Neutrophil (primary cell): ENCODE measurements around the gene L3MBTL3.

Experiments used
- H3K27ac ChIP-seq: fragments of 200-600 bp; sonication (generic); 2 replicates; pipeline ENCODE4 v1.5.1; 2016; ENCODE audit warnings: mild to moderate bottlenecking, moderate library complexity
- H3K27me3 ChIP-seq: fragments of 200-600 bp; sonication (generic); 2 replicates; pipeline ENCODE4 v1.6.0; 2016; ENCODE audit warnings: mild to moderate bottlenecking
- H3K36me3 ChIP-seq: fragments of 200-600 bp; sonication (generic); 2 replicates; pipeline ENCODE4 v1.5.1; 2017
- H3K4me1 ChIP-seq, 2 experiments: fragments of 200-600 bp in 1 of 2; sonication (generic) in 1 of 2; 1 replicate in 1 of 2; 2 replicates in 1 of 2; pipeline versions ENCODE4 v1.5.1 to v1.6.1; 2013 to 2016; ENCODE audit warnings: low read depth in 1 of 2, low read length in 1 of 2, mild to moderate bottlenecking in 1 of 2, moderate library complexity in 1 of 2; ENCODE audit not compliant: control insufficient read depth in 1 of 2, insufficient read depth in 1 of 2
- H3K4me3 ChIP-seq, 2 experiments: fragments of 200-600 bp in 1 of 2; sonication (generic) in 1 of 2; 1 replicate in 1 of 2; 2 replicates in 1 of 2; pipeline ENCODE4 v1.5.1; 2013 to 2016; ENCODE audit warnings: low read depth in 1 of 2, low read length in 1 of 2, mild to moderate bottlenecking in 1 of 2, moderate library complexity in 1 of 2
- H3K9me3 ChIP-seq: fragments of 200-600 bp; sonication (generic); 2 replicates; pipeline ENCODE4 v1.5.1; 2016
- CTCF ChIP-seq: fragments of 200-600 bp; sonication (generic); IDR thresholded peaks from 2 replicates; pipeline ENCODE4 v1.5.1; 2016; ENCODE audit warnings: antibody characterized with exemption

Gene L3MBTL3

GRCh38 chr6:130018292-130018743 lies at the start of gene L3MBTL3:
Gene L3MBTL3, plus strand, starts transcription at chr6:130018581. Its CDS starts 24,119 bp downstream, at chr6:130042700.
- H3K4me3 ChIP-seq: peak within 1 kb of the TSS; percentile 79 to 99

GRCh38 chr6:129969064-129969463 lies 49.3 kb upstream of the L3MBTL3 start:
- Histone ChIP-seq H3K4me1 (no peaks in the 10 kb centered on the region), H3K4me3 (no peak overlapping the region), H3K36me3 (no peaks in the 10 kb centered on the region), H3K9me3 (no peaks in the 10 kb centered on the region), H3K27ac (no peak overlapping the region), H3K27me3 (no peaks in the 10 kb centered on the region)
- TF ChIP-seq CTCF: no peak

More at GRCh38 chr6:130018292-130018743, at the start of gene L3MBTL3:
- H3K27ac ChIP-seq: peak within 1 kb of the TSS; percentile 84
- H3K27me3 ChIP-seq: no peaks in the 10 kb centered on the region
- H3K9me3 ChIP-seq: no peaks in the 10 kb centered on the region
- no peaks in the 10 kb centered on the region for H3K36me3 ChIP-seq
- no peak for TF ChIP-seq CTCF
- H3K4me1 ChIP-seq: peaks cover 6 to 11% of the 10 kb centered on the region in 2 experiments

- Histone ChIP-seq H3K9me3 (no peaks in the 10 kb centered on the region), H3K4me1 (no peaks in the 10 kb centered on the region), H3K36me3 (no peaks in the 10 kb centered on the region), H3K4me3 (no peak overlapping the region), H3K27ac (no peak overlapping the region), H3K27me3 (no peaks in the 10 kb centered on the region)
- no peak for TF ChIP-seq CTCF
Measured at GRCh38 chr6:129976110-129976509, 42.3 kb upstream of the L3MBTL3 start.

GRCh38 chr6:129978148-129978916 lies 40.0 kb upstream of the L3MBTL3 start:
- H3K9me3 ChIP-seq: no peaks in the 10 kb centered on the region
- no peaks in the 10 kb centered on the region for H3K36me3 ChIP-seq
- H3K4me1 ChIP-seq: no peaks in the 10 kb centered on the region
- H3K27ac ChIP-seq: no peak overlapping the region
- no peaks in the 10 kb centered on the region for H3K27me3 ChIP-seq
- TF ChIP-seq CTCF: no peak
- H3K4me3 ChIP-seq: no peak overlapping the region

- Histone ChIP-seq H3K9me3 (no peaks in the 10 kb centered on the region), H3K4me1 (no peaks in the 10 kb centered on the region), H3K36me3 (no peaks in the 10 kb centered on the region), H3K4me3 (no peak overlapping the region), H3K27ac (no peak overlapping the region), H3K27me3 (no peaks in the 10 kb centered on the region)
- TF ChIP-seq CTCF: no peak
Measured at GRCh38 chr6:129980821-129981220, 37.6 kb upstream of the L3MBTL3 start.
